ENCODE results near the gene HEMK1.

The HEMK1 gene

GRCh38 chr3:50575372-50575771, 6.0 kb downstream of the HEMK1 start:
- DNase-seq, result no peak

- DNase-seq, result no peak
These were observed 8.0 kb downstream of the HEMK1 start for GRCh38 chr3:50577348-50577747.

- DNase-seq, result no peak
These were observed 11.5 kb downstream of the HEMK1 start for GRCh38 chr3:50580683-50581458.

GRCh38 chr3:50581459-50581842, 12.1 kb downstream of the HEMK1 start:
- DNase-seq, result no peak

GRCh38 chr3:50582083-50582482, 12.8 kb downstream of the HEMK1 start:
- DNase-seq, result no peak

GRCh38 chr3:50583897-50584296, 14.6 kb downstream of the HEMK1 start:
- no peak for DNase-seq

- peak; percentile 61 for DNase-seq
These were observed 15.1 kb downstream of the HEMK1 start for GRCh38 chr3:50584391-50584790.

GRCh38 chr3:50585919-50586762, 16.8 kb downstream of the HEMK1 start:
- DNase-seq, result no peak

- DNase-seq, result no peak
These were observed 17.4 kb downstream of the HEMK1 start for GRCh38 chr3:50586763-50587070.

- no peak for DNase-seq
These were observed 18.1 kb downstream of the HEMK1 start for GRCh38 chr3:50587373-50587772.

- no peak for DNase-seq
These were observed 18.8 kb downstream of the HEMK1 start for GRCh38 chr3:50587806-50588758.

GRCh38 chr3:50588759-50589433, 19.6 kb downstream of the HEMK1 start:
- DNase-seq, result peak; percentile 41

- no peak for DNase-seq
These were observed 21.9 kb downstream of the HEMK1 start for GRCh38 chr3:50591196-50591741.

- DNase-seq, result no peak
These were observed 23.2 kb downstream of the HEMK1 start for GRCh38 chr3:50592568-50592967.

GRCh38 chr3:50594253-50594785, 25.0 kb downstream of the HEMK1 start:
- no peak for DNase-seq

GRCh38 chr3:50599115-50599715, 29.9 kb downstream of the HEMK1 start:
- DNase-seq, result no peak

- no peak for DNase-seq
These were observed 30.4 kb downstream of the HEMK1 start for GRCh38 chr3:50599716-50600118.

GRCh38 chr3:50600141-50600753, 30.9 kb downstream of the HEMK1 start:
- no peak for DNase-seq

GRCh38 chr3:50600841-50601591, 31.7 kb downstream of the HEMK1 start:
- peak; percentile 97 for DNase-seq

- DNase-seq, result no peak
These were observed 33.4 kb downstream of the HEMK1 start for GRCh38 chr3:50602595-50603191.

Measured in fibroblast of upper back skin (primary cell).